Panc1 (cell line): ENCODE data around the gene SAT2. TPM values are rescaled to one million over a fixed set of nuclear protein-coding genes. Genes with fewer than 3 reads are reported as not detected.
A peak's percentile ranks its signal among the peaks of the same experiment; 100 is the strongest.

Experiments
- ATAC-seq: fragments of 200-7000 bp; cut with Tn5 transposase; 2 replicates; pipeline ENCODE4 v1.9.1; 2020; ENCODE audit warnings: mild to moderate bottlenecking, moderate library complexity
- BruUV-seq: library from RNA; stranded (reverse); fragments of 400-500 nt; replicated peaks from 2 replicates; lab custom pipeline; 2021; lab: Mats Ljungman, UMichigan
- CTCF ChIA-PET: fragments of 300-600 bp; sonication (Branson Sonifier 250); formaldehyde crosslinking; loops from one replicate; lab custom pipeline; 2022; ENCODE audit warnings: antibody characterized with exemption; lab: Charles Lee
- POLR2A ChIA-PET: fragments of 300-600 bp; sonication (Branson Sonifier 250); formaldehyde crosslinking; loops from one replicate; lab custom pipeline; 2022; ENCODE audit warnings: antibody characterized with exemption; lab: Charles Lee
- DNase-seq: peaks from one replicate; pipeline ENCODE4 v3.0.0-alpha.2; 2010; ENCODE audit warnings: low read depth, low spot score
- H3K27ac ChIP-seq: 2 replicates; pipeline ENCODE4 v1.5.1; 2011; ENCODE audit warnings: mild to moderate bottlenecking, low read length, inconsistent platforms
- H3K27me3 ChIP-seq: fragments of 200-500 bp; sonication (Bioruptor generic); 2 replicates; pipeline ENCODE4 v1.6.0; 2014; ENCODE audit warnings: low read length, inconsistent platforms; ENCODE audit not compliant: control insufficient read depth, insufficient read depth
- H3K36me3 ChIP-seq: fragments of 200-500 bp; sonication (Bioruptor generic); 2 replicates; pipeline ENCODE4 v1.5.1; 2014; ENCODE audit warnings: inconsistent platforms, mild to moderate bottlenecking, low read length, moderate library complexity; ENCODE audit not compliant: control insufficient read depth, insufficient read depth
- H3K4me1 ChIP-seq: 2 replicates; pipeline ENCODE4 v1.5.1; 2011; ENCODE audit warnings: inconsistent platforms, mild to moderate bottlenecking, low read length, moderate library complexity; ENCODE audit not compliant: control insufficient read depth, insufficient read depth
- H3K4me3 ChIP-seq, 2 experiments: 2 replicates each; pipeline ENCODE4 v1.5.1; 2011 to 2012; ENCODE audit warnings: low read depth in 2 of 2, low read length in 2 of 2, mild to moderate bottlenecking in 2 of 2, inconsistent platforms in 1 of 2, moderate library complexity in 1 of 2
- H3K9me3 ChIP-seq: fragments of 200-500 bp; sonication (Bioruptor generic); 2 replicates; pipeline ENCODE4 v1.5.1; 2014; ENCODE audit warnings: low read depth, mild to moderate bottlenecking, inconsistent platforms, low read length, moderate library complexity; ENCODE audit not compliant: control insufficient read depth, insufficient read depth
- POLR2AphosphoS5 ChIP-seq: IDR thresholded peaks from 2 replicates; pipeline ENCODE4 v1.6.1; 2012; ENCODE audit warnings: mild to moderate bottlenecking, low read depth, low read length, moderate library complexity
- REST ChIP-seq, 2 experiments: IDR thresholded peaks; 2 replicates each; pipeline ENCODE4 v1.6.1; 2011 to 2012; ENCODE audit warnings: low read depth in 2 of 2, control low read depth in 1 of 2, low read length in 1 of 2, mild to moderate bottlenecking in 1 of 2, moderate library complexity in 1 of 2; ENCODE audit not compliant: insufficient read depth in 1 of 2
- SIN3A ChIP-seq: IDR thresholded peaks from 2 replicates; pipeline ENCODE4 v1.6.1; 2012; ENCODE audit warnings: low read depth, mild to moderate bottlenecking, low read length, moderate library complexity, borderline replicate concordance; ENCODE audit not compliant: insufficient read depth
- TCF7L2 ChIP-seq: IDR thresholded peaks from 2 replicates; pipeline ENCODE4 v1.6.1; 2011; ENCODE audit warnings: mild to moderate bottlenecking, low read depth, low read length, inconsistent platforms
- in situ Hi-C: cut with HindIII; loops from 2 replicates; pipeline ENCODE4 v1.10.0; 2016; ENCODE audit warnings: low sequenced_read_pairs, low pct_unique_long_range_greater_than_20kb
- intact Hi-C: fragments of 100-400 bp; cut with micrococcal nuclease; formaldehyde crosslinking; loops from one replicate; pipeline ENCODE4 v1.10.0; 2022; ENCODE audit not compliant: unreplicated experiment
- total RNA-seq: library from RNA; stranded (reverse); gene quantifications from one replicate; pipeline ENCODE4 v1.2.1, GENCODE V29; 2021; ENCODE audit not compliant: unreplicated experiment
- TF ChIP-seq, protein P1 (sequence below): fragments of 450-650 bp; IDR thresholded peaks from 2 replicates; pipeline ENCODE4 v1.5.1; 2017; ENCODE audit warnings: mild to moderate bottlenecking

The SAT2 gene
- total RNA-seq, 1 experiment from 2014 or later, result 74.8 TPM

- intact Hi-C loops, result no loop called here
These were observed 2.4 kb upstream of the SAT2 start, which contains the start of gene SHBG for GRCh38 chr17:7629939-7630571. SHBG (plus strand) TSS chr17:7630135; CDS start chr17:7630173, 38 bp downstream.

GRCh38 chr17:7626956-7627249, 718 bp downstream of the SAT2 start:
- DNase-seq (no peak), ATAC-seq (peak; percentile 19; the same call in 1 of the 2 replicates)
- in situ Hi-C loops, result no loop called here
- H3K4me1 ChIP-seq, result peaks cover 7% of the 10 kb centered on the region
- ChIA-PET POLR2A (interaction anchor here (0.6 kb wide), 1 partner anchor 18 kb away, joined by 4 read pairs; no protein-coding TSS in a partner anchor), CTCF (no interaction called here)
- intact Hi-C loops, result no loop called here
- TF ChIP-seq REST (IDR thresholded peaks at IDR 0.05; ENCODE audit: insufficient read depth in 1 of 2, low read depth in 2 of 2, low read length in 1 of 2) (no peak), POLR2AphosphoS5 (no peak), SIN3A (no peak), TCF7L2 (no peak)
- TF ChIP-seq, protein P1, sequence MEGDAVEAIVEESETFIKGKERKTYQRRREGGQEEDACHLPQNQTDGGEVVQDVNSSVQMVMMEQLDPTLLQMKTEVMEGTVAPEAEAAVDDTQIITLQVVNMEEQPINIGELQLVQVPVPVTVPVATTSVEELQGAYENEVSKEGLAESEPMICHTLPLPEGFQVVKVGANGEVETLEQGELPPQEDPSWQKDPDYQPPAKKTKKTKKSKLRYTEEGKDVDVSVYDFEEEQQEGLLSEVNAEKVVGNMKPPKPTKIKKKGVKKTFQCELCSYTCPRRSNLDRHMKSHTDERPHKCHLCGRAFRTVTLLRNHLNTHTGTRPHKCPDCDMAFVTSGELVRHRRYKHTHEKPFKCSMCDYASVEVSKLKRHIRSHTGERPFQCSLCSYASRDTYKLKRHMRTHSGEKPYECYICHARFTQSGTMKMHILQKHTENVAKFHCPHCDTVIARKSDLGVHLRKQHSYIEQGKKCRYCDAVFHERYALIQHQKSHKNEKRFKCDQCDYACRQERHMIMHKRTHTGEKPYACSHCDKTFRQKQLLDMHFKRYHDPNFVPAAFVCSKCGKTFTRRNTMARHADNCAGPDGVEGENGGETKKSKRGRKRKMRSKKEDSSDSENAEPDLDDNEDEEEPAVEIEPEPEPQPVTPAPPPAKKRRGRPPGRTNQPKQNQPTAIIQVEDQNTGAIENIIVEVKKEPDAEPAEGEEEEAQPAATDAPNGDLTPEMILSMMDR, result no peak
- BruUV-seq, result no TSS peak
- H3K27me3 ChIP-seq, result no peaks in the 10 kb centered on the region
- H3K4me3 ChIP-seq, result peak overlapping the region; percentile 68 to 71
- H3K36me3 ChIP-seq, result no peaks in the 10 kb centered on the region
- H3K27ac ChIP-seq, result peak overlapping the region; percentile 86
- H3K9me3 ChIP-seq, result no peaks in the 10 kb centered on the region

More at GRCh38 chr17:7629939-7630571, 2.4 kb upstream of the SAT2 start, which contains the start of gene SHBG:
- Histone ChIP-seq H3K27me3 (no peaks in the 10 kb centered on the region), H3K4me1 (peaks cover 7% of the 10 kb centered on the region), H3K36me3 (no peaks in the 10 kb centered on the region), H3K4me3 (no peak within 1 kb of the TSS), H3K27ac (no peak within 1 kb of the TSS), H3K9me3 (no peaks in the 10 kb centered on the region)
- TF ChIP-seq, protein P1, result no peak
- TF ChIP-seq POLR2AphosphoS5 (no peak), TCF7L2 (no peak), REST (IDR thresholded peaks at IDR 0.05; ENCODE audit: insufficient read depth in 1 of 2, low read depth in 2 of 2, low read length in 1 of 2) (no peak), SIN3A (no peak)
- no peak for ATAC-seq
- no TSS peak for BruUV-seq
- ChIA-PET CTCF (no interaction called here), POLR2A (interaction anchor here (0.6 kb wide), 1 partner anchor 37 kb away, joined by 3 read pairs; no protein-coding TSS in a partner anchor)
- in situ Hi-C loops, result no loop called here
- no peak for DNase-seq
